GM12874 (cell line): ENCODE measurements around the gene NOL4L.

Experiments
- TF ChIP-seq, protein P1 (sequence below): IDR thresholded peaks from 2 replicates; pipeline ENCODE4 v1.5.1; 2011; ENCODE audit warnings: low read depth, mild to moderate bottlenecking, control low read depth, low read length, moderate library complexity; ENCODE audit not compliant: insufficient read depth

NOL4L gene

DNA sequence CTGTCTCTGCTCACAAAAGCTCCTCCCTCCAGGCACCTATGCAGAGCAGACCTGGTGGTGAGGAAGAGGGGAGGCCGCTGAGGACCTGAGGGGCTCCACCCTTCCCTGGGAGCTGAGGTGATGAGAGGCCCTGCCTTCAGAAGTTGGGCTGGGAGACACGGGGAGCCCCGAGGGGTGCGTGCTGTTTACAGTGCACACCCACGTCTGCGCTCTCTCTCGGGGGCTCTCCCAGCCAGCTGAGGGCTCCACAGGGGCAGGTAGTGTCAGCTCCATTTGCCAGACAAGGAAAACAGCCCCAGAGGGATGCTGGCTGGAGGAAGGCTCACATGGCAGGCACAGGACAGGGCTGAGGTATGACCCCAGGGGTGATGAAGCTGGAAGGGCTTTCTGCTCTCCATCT lies 13.5 kb upstream of the NOL4L start:
- TF ChIP-seq, protein P1, sequence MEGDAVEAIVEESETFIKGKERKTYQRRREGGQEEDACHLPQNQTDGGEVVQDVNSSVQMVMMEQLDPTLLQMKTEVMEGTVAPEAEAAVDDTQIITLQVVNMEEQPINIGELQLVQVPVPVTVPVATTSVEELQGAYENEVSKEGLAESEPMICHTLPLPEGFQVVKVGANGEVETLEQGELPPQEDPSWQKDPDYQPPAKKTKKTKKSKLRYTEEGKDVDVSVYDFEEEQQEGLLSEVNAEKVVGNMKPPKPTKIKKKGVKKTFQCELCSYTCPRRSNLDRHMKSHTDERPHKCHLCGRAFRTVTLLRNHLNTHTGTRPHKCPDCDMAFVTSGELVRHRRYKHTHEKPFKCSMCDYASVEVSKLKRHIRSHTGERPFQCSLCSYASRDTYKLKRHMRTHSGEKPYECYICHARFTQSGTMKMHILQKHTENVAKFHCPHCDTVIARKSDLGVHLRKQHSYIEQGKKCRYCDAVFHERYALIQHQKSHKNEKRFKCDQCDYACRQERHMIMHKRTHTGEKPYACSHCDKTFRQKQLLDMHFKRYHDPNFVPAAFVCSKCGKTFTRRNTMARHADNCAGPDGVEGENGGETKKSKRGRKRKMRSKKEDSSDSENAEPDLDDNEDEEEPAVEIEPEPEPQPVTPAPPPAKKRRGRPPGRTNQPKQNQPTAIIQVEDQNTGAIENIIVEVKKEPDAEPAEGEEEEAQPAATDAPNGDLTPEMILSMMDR = no peak

DNA sequence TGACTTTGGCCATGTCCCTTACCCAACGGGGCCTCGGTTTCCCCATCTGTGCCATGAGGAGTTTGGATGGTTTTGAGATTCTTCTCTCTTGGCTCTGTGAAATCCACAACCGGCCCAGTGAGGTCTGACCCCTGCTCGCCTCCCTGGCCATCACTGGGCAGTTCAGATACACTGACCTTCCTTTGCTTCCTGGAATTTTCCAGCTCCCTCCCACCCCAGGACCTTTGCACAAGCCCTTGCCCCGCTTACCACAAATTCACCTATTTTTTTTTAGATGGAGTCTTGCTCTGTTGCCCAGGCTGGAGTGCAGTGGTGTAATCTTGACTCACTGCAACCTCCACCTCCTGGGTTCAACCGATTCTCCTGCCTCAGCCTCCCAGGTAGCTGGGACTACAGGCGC lies 12.6 kb upstream of the NOL4L start:
- TF ChIP-seq, protein P1 = no peak

DNA sequence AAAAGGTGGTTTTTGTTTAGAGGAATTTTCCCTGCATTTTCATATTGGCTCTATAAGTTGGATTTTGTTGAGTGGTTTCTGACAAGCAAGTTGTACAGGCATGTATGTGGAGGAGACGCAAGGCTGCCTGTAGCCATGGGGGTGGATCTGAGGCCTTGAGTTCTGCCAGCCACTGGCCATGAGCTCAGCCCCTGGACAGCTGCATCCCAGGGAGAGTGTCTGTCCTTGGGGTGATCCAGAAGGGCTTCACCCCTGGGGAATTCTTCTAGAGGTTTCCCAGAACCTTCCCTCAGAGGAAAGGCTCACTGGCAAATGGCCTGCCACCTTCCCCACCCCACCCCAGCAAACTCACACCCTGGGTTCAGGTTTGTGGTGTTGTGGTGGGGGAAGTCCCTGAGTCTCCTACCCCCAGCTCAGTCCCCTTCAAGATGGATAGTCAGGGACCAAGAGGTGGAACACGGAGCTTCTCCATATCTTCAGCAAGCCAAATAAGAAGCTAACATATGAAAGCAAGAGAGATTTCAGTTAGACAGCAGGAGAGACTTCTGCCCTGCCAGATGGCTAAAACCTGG lies 11.6 kb upstream of the NOL4L start:
- TF ChIP-seq, protein P1 = no peak

DNA sequence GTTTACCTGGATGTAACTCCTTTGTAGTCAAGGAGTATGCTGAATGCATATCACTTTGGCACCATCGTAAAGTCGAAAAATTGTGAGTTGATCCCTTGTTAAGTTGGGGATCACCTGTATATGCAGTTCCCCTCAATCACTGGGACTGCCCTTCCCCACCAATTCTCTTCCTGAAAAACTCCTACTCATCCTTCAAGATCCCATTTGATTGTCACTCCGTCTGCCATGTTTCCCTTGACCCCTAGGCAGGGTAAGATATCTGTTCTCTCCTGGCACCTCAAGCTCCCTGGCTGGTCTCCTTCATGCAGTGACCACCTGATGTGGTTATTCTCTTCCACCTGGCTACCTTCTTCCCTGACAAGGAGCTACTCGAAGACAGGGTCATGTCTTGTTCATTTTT lies 10.0 kb upstream of the NOL4L start:
- TF ChIP-seq, protein P1 = no peak

DNA sequence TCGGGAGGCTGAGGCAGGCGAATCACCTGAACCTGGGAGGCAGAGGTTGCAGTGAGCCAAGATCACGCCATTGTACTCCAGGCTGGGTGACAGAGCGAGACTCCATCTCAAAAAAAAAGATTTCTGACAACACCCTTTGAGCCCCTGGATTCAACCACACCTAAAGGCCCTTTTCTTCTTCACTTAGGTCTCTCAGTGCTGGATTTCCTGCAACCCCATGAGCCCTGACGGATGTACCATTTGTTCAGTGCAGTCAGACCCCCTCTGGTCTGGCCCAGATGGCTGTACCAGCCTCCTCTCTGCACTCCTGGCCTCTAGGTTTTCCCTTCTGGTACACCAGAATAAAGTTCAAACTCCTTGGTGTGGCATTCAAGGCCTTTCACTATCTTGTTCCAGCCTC lies 9.1 kb upstream of the NOL4L start:
- TF ChIP-seq, protein P1 = no peak

DNA sequence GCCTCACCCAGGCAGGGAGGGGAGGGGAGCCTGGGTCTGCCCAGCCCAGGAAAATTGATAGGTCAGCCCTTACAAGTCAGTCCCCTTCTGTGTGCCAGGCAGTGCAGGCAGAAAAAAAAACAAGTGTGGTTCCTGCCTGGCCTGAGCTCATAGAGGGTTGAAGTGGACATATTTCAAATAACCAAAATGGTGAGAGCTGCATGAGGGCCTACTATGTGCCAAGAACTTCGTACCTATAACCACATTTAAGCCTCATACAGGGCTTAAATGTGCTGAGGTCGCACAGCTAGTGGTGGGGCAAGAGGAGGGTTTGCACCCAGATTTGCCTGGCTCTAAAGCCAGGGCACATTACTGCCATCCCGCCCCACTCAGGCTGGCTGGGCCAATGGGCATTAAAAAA lies 6.9 kb upstream of the NOL4L start:
- TF ChIP-seq, protein P1 = no peak

DNA sequence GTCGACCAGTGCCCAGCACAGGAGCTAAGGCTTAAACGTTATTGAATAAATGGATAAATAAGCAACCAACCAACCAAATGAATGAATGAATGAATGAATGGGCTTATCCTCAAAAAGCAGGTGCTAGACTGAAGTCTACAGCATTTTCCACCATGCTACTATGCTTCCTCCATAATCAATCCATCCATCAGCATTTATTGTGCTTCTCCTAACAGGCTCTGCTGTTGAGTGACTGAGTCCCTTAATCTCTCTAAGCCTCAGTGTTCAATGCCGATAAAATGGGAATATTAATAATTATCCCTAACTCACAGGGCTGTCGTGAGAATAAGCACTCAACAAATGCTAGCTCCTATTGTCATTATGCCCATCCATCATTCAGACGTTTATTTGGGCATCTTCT lies 4.6 kb upstream of the NOL4L start:
- TF ChIP-seq, protein P1 = no peak

DNA sequence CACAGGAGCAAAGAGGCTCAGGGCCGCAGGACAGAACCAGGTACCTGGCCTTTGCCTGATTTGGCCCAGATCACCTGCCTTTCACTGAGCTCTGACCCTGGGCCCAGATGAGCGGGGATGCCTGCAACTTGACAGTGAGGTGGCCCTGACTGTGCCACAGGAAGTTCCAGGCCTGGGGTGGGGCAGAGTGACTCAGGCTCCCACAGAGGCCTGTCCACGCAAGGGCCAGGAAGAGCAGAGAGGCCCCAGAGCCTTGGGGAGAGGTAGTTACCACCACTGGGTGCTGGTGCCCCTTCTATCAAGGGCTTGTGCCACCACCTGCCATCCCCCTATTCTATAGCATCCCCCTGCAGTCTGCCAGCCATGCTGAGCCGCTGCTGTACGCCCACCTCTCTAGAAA lies 4.1 kb upstream of the NOL4L start:
- TF ChIP-seq, protein P1 = no peak
